Gastrocnemius medialis (tissue), 4 donors: ENCODE measurements around the gene GNG4.

Experiments
- CTCF ChIP-seq, 5 experiments: fragments of 450-650 bp in 3 of 5; fragments of 200-600 bp in 2 of 5; sonication (generic) in 2 of 5; IDR thresholded peaks in 4 of 5; conservative IDR thresholded peaks in 1 of 5; 1 replicate in 4 of 5; 2 replicates in 1 of 5; pipeline ENCODE4 v1.5.1; 2016 to 2019; ENCODE audit warnings: antibody characterized with exemption in 5 of 5, mild to moderate bottlenecking in 3 of 5, moderate library complexity in 3 of 5
- POLR2A ChIP-seq, 2 donors: fragments of 450-650 bp; IDR thresholded peaks; one replicate each; pipeline ENCODE4 v1.6.1; 2017; ENCODE audit warnings: antibody characterized with exemption in 2 of 2, mild to moderate bottlenecking in 2 of 2, moderate library complexity in 2 of 2

- no peak for TF ChIP-seq POLR2A (IDR thresholded peaks at IDR 0.05)
- TF ChIP-seq CTCF (IDR thresholded peaks at IDR 0.05 in 4 of 5, conservative IDR thresholded peaks at IDR 0.05 in 1 of 5) = no peak
Observed at GRCh38 chr1:235511470-235512240, 137.9 kb downstream of the GNG4 start.
